ENCODE measurements around the gene RAMACL.

GRCh38 chr6:166563805-166564204, 22.7 kb downstream of the RAMACL start:
- TF ChIP-seq CTCF (IDR thresholded peaks at IDR 0.05) (no peak), TCF7L2 (IDR thresholded peaks at IDR 0.05; ENCODE audit: low read depth, low read length) (no peak), SIN3A (IDR thresholded peaks at IDR 0.05; ENCODE audit: borderline replicate concordance, insufficient read depth, low read depth, low read length) (no peak)
